Hepatocyte (in vitro differentiated cells): ENCODE results near the gene ZDHHC14. TPM values are rescaled to one million over a fixed set of nuclear protein-coding genes. Genes with fewer than 3 reads are reported as not detected.

Experiments used
- DNase-seq: peaks from one replicate; pipeline ENCODE4 v3.0.0-alpha.2; 2016; ENCODE audit warnings: low spot score
- H2AFZ ChIP-seq: fragments of 200-600 bp; sonication (generic); 2 replicates; pipeline ENCODE4 v1.6.0; 2016; ENCODE audit warnings: antibody characterized with exemption, mild to moderate bottlenecking
- H3K27ac ChIP-seq: fragments of 200-600 bp; sonication (generic); 2 replicates; pipeline ENCODE4 v1.5.1; 2016; ENCODE audit warnings: mild to moderate bottlenecking
- H3K27me3 ChIP-seq: fragments of 200-600 bp; sonication (generic); 2 replicates; pipeline ENCODE4 v1.6.1; 2016
- H3K36me3 ChIP-seq: fragments of 200-600 bp; sonication (generic); replicated peaks from 2 replicates; pipeline ENCODE4 v1.5.1; 2016; ENCODE audit warnings: low read depth; ENCODE audit not compliant: insufficient read depth
- H3K4me1 ChIP-seq: fragments of 200-600 bp; sonication (generic); 2 replicates; pipeline ENCODE4 v1.5.1; 2016; ENCODE audit warnings: mild to moderate bottlenecking, moderate library complexity; ENCODE audit not compliant: insufficient read depth
- H3K4me2 ChIP-seq: fragments of 200-600 bp; sonication (generic); 2 replicates; pipeline ENCODE4 v1.6.0; 2016
- H3K4me3 ChIP-seq: fragments of 200-600 bp; sonication (generic); 2 replicates; pipeline ENCODE4 v1.5.1; 2016; ENCODE audit warnings: mild to moderate bottlenecking
- H3K79me2 ChIP-seq: fragments of 200-600 bp; sonication (generic); 2 replicates; pipeline ENCODE4 v1.6.0; 2017; ENCODE audit warnings: mild to moderate bottlenecking
- H3K9me2 ChIP-seq: fragments of 200-600 bp; sonication (generic); replicated peaks from 2 replicates; pipeline ENCODE4 v1.6.0; 2017; ENCODE audit warnings: mild to moderate bottlenecking; ENCODE audit not compliant: insufficient read depth
- H3K9me3 ChIP-seq: fragments of 200-600 bp; sonication (generic); 2 replicates; pipeline ENCODE4 v1.5.1; 2016; ENCODE audit warnings: low read depth, mild to moderate bottlenecking
- H4K20me1 ChIP-seq: fragments of 200-600 bp; sonication (generic); 2 replicates; pipeline ENCODE4 v1.6.0; 2016; ENCODE audit warnings: mild to moderate bottlenecking; ENCODE audit not compliant: insufficient read depth, poor library complexity, severe bottlenecking
- EZH2 ChIP-seq: fragments of 200-600 bp; sonication (generic); IDR thresholded peaks from 2 replicates; pipeline ENCODE4 v1.6.1; 2016; ENCODE audit warnings: antibody characterized with exemption, mild to moderate bottlenecking, borderline replicate concordance
- EZH2phosphoT487 ChIP-seq: fragments of 200-600 bp; sonication (generic); IDR thresholded peaks from one replicate; pipeline ENCODE4 v1.6.1; 2018; ENCODE audit warnings: antibody characterized with exemption, mild to moderate bottlenecking, low read depth, moderate library complexity; ENCODE audit not compliant: unreplicated experiment, severe bottlenecking
- WGBS: methylation state at CpG from one replicate; pipeline ENCODE4 v1.1.6; 2016; ENCODE audit warnings: low lambda C conversion rate; ENCODE audit errors: missing lambda C conversion rate; 5-methylcytosine and 5-hydroxymethylcytosine counted together
- polyA plus RNA-seq: library from polyadenylated mRNA; unstranded; fragments of >200 nt; fragmentation: Nextera tagmentation; extraction: Ambion mirVana; gene quantifications from 2 replicates; pipeline ENCODE4 v1.2.1, GENCODE V29; 2016
- total RNA-seq: library from RNA; depleted of rRNA; stranded (reverse); fragments of >200 nt; gene quantifications from 2 replicates; pipeline ENCODE4 v1.2.3, GENCODE V29; 2014
- TF ChIP-seq, protein P1 (sequence below): fragments of 200-600 bp; sonication (generic); IDR thresholded peaks from 2 replicates; pipeline ENCODE4 v1.5.1; 2016; ENCODE audit warnings: antibody characterized with exemption, mild to moderate bottlenecking; ENCODE audit not compliant: poor library complexity

The ZDHHC14 gene
- total and polyA plus RNA-seq, 2 experiments from 2014 or later, result 11.8 to 25.2 TPM

- no peaks in the 10 kb centered on the region for H3K9me2 ChIP-seq
- TF ChIP-seq EZH2phosphoT487 (no peak), EZH2 (no peak)
- TF ChIP-seq, protein P1, sequence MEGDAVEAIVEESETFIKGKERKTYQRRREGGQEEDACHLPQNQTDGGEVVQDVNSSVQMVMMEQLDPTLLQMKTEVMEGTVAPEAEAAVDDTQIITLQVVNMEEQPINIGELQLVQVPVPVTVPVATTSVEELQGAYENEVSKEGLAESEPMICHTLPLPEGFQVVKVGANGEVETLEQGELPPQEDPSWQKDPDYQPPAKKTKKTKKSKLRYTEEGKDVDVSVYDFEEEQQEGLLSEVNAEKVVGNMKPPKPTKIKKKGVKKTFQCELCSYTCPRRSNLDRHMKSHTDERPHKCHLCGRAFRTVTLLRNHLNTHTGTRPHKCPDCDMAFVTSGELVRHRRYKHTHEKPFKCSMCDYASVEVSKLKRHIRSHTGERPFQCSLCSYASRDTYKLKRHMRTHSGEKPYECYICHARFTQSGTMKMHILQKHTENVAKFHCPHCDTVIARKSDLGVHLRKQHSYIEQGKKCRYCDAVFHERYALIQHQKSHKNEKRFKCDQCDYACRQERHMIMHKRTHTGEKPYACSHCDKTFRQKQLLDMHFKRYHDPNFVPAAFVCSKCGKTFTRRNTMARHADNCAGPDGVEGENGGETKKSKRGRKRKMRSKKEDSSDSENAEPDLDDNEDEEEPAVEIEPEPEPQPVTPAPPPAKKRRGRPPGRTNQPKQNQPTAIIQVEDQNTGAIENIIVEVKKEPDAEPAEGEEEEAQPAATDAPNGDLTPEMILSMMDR, result no peak
- H3K27me3 ChIP-seq, result no peaks in the 10 kb centered on the region
- H3K9me3 ChIP-seq, result no peaks in the 10 kb centered on the region
- no peak overlapping the region for H3K27ac ChIP-seq
- no peaks in the 10 kb centered on the region for H3K4me1 ChIP-seq
- DNase-seq, result no peak
- H4K20me1 ChIP-seq, result no peaks in the 10 kb centered on the region
- H2AFZ ChIP-seq, result no peak overlapping the region
- H3K79me2 ChIP-seq, result peaks cover 2% of the 10 kb centered on the region
- no peak overlapping the region for H3K4me2 ChIP-seq
- H3K36me3 ChIP-seq, result no peaks in the 10 kb centered on the region
- H3K4me3 ChIP-seq, result no peak overlapping the region
- 90% methylated on average over 15 of the region's 15 CpGs for WGBS
Measured at GRCh38 chr6:157519255-157520116, 138.5 kb downstream of the ZDHHC14 start.

DNA sequence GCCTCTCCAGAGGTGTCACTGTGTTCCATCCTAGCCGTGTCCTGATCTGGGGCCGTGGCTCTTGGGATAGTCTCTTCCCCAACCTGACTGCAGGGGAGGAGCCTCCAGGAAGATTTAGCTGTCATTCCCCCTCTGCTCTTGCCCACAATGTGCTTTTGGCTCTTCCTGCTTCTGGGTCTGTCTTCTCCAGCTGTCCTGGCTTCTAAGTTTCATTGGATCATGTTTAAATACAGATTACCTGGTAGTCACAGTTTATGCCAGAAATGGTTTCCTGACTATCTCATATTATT, 139.1 kb downstream of the ZDHHC14 start:
- Histone ChIP-seq H3K4me1 (no peaks in the 10 kb centered on the region), H3K79me2 (peaks cover 2% of the 10 kb centered on the region), H3K9me3 (no peaks in the 10 kb centered on the region), H3K27ac (no peak overlapping the region), H3K4me3 (no peak overlapping the region), H4K20me1 (no peaks in the 10 kb centered on the region), H3K27me3 (no peaks in the 10 kb centered on the region), H2AFZ (no peak overlapping the region), H3K36me3 (no peaks in the 10 kb centered on the region), H3K4me2 (no peak overlapping the region), H3K9me2 (no peaks in the 10 kb centered on the region)
- no peak for TF ChIP-seq EZH2phosphoT487
- no peak for TF ChIP-seq EZH2
- TF ChIP-seq, protein P1, result no peak
- whole genome bisulfite sequencing, result 76% methylated on average over 2 of the region's 2 CpGs
- DNase-seq, result no peak

DNA sequence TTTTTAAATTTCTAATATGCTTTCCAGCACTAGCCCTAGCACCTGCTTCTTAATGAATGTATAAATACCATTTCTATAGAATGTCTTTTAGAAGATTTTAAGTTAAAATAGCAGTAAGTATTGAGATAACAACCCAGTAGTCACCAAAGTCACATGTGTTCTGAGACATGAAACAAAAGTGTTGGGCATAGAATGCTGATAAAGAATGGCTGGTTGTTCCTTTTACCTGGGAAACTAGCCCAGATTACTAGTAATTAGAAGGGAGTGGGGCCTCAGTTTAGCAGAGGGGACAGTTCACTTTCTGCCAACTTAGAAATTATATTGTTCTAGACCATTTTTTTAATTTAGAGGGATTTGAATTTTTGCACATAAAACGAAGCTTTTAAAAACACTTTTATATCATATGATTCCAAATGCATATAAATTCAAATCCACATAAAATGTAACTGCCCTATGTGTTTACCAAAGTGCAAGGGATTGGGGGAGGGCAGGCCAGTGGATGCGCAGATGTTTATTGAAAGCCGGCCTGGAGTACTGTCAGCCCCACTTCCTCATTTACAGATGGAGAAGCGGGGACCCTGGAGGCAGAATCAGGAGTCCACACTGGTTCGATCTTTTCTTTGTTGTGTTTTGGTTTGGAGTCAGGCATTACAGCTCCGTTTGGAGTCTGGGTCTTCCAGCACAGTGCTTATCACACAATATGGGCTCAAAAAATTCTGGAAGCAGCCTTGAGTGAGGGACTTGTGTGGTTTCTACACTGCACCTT, 139.8 kb downstream of the ZDHHC14 start:
- Histone ChIP-seq H3K79me2 (peaks cover 2% of the 10 kb centered on the region), H3K4me3 (no peak overlapping the region), H3K27me3 (no peaks in the 10 kb centered on the region), H3K9me3 (no peaks in the 10 kb centered on the region), H3K27ac (no peak overlapping the region), H3K36me3 (no peaks in the 10 kb centered on the region), H3K4me1 (no peaks in the 10 kb centered on the region), H3K9me2 (no peaks in the 10 kb centered on the region), H2AFZ (no peak overlapping the region), H4K20me1 (no peaks in the 10 kb centered on the region), H3K4me2 (no peak overlapping the region)
- TF ChIP-seq EZH2phosphoT487 (no peak), EZH2 (no peak)
- TF ChIP-seq, protein P1, result no peak
- WGBS, result 73% methylated on average over 6 of the region's 6 CpGs
- DNase-seq, result no peak
